HepG2 (cell line): ENCODE measurements around the gene MRPS2. TPM values are rescaled to one million over a fixed set of nuclear protein-coding genes. Genes with fewer than 3 reads are reported as not detected.

Experiments used
- ATAC-seq: fragments of 200-7000 bp; cut with Tn5 transposase; 3 replicates; pipeline ENCODE4 v1.9.1; 2020; ENCODE audit warnings: mild to moderate bottlenecking, moderate library complexity
- BruUV-seq: library from RNA; stranded (reverse); fragments of 400-500 nt; replicated peaks from 2 replicates; lab custom pipeline; 2021; lab: Mats Ljungman, UMichigan
- CTCF ChIA-PET: fragments of 300-600 bp; formaldehyde crosslinking; extraction: SDS; loops from one replicate; lab custom pipeline; 2021; ENCODE audit warnings: low total read pairs, inconsistent platforms, low intra/inter-chr PET ratio; lab: Yijun Ruan, JAX
- POLR2A ChIA-PET: fragments of 350-600 bp; sonication (Branson Sonifier 250); formaldehyde crosslinking; loops from one replicate; lab custom pipeline; 2020; ENCODE audit warnings: antibody characterized with exemption, inconsistent platforms; lab: Yijun Ruan, JAX
- DNase-seq: peaks from one replicate; pipeline ENCODE4 v3.0.0-alpha.2; 2015; ENCODE audit warnings: low spot score
- FAIRE-seq: peaks from 3 replicates; lab custom pipeline; 2011; peaks lifted over from hg19 to GRCh38; lab: Jason Lieb, UNC
- H2AFZ ChIP-seq: one replicate; pipeline ENCODE4 v1.6.1; 2011; ENCODE audit warnings: low read length, inconsistent platforms
- H3K27ac ChIP-seq: fragments of 300-600 bp; 3 replicates; pipeline ENCODE4 v1.8.0; 2011; ENCODE audit warnings: mixed run types, mild to moderate bottlenecking, mixed read lengths, low read length, inconsistent platforms; ENCODE audit not compliant: insufficient read depth; ENCODE audit errors: extremely low read length
- H3K27me3 ChIP-seq, 2 experiments: fragments of 200-600 bp in 1 of 2; 2 replicates in 1 of 2; 3 replicates in 1 of 2; pipeline versions ENCODE4 v1.6.0 to v1.8.0; 2011; ENCODE audit warnings: low read length in 2 of 2, mild to moderate bottlenecking in 2 of 2, moderate library complexity in 2 of 2, inconsistent platforms in 1 of 2; ENCODE audit not compliant: insufficient read depth in 2 of 2, control insufficient read depth in 1 of 2
- H3K36me3 ChIP-seq, 2 experiments: fragments of 200-600 bp in 1 of 2; replicated peaks in 1 of 2; 2 replicates in 1 of 2; 3 replicates in 1 of 2; pipeline versions ENCODE4 v1.5.1 to v1.8.0; 2011; ENCODE audit warnings: low read length in 2 of 2, inconsistent platforms in 1 of 2; ENCODE audit not compliant: insufficient read depth in 2 of 2, control insufficient read depth in 1 of 2
- H3K4me1 ChIP-seq: 2 replicates; pipeline ENCODE4 v1.5.1; 2012; ENCODE audit warnings: low read length, inconsistent platforms; ENCODE audit not compliant: insufficient read depth
- H3K4me2 ChIP-seq: 2 replicates; pipeline ENCODE4 v1.6.0; 2011; ENCODE audit warnings: low read depth, low read length, inconsistent platforms
- H3K4me3 ChIP-seq, 3 experiments: fragments of 200-600 bp in 1 of 3; sonication (generic), shearing (Covaris generic) in 1 of 3; replicated peaks in 1 of 3; 2 replicates each; pipeline ENCODE4 v1.5.1; 2011 to 2016; ENCODE audit warnings: low read length in 3 of 3, inconsistent platforms in 2 of 3, low read depth in 2 of 3, mild to moderate bottlenecking in 2 of 3, control low read depth in 1 of 3, mixed read lengths in 1 of 3; ENCODE audit not compliant: insufficient read depth in 1 of 3
- H3K79me2 ChIP-seq: one replicate; pipeline ENCODE4 v1.6.1; 2011; ENCODE audit warnings: low read length, inconsistent platforms; ENCODE audit not compliant: insufficient read depth
- H3K9ac ChIP-seq: 2 replicates; pipeline ENCODE4 v1.6.0; 2011; ENCODE audit warnings: mild to moderate bottlenecking, low read depth, low read length, inconsistent platforms; ENCODE audit not compliant: insufficient read depth
- H3K9me3 ChIP-seq: 2 replicates; pipeline ENCODE4 v1.5.1; 2012; ENCODE audit warnings: mild to moderate bottlenecking, low read length
- H4K20me1 ChIP-seq: 2 replicates; pipeline ENCODE4 v1.6.0; 2011; ENCODE audit warnings: inconsistent platforms, mild to moderate bottlenecking, low read length, moderate library complexity; ENCODE audit not compliant: insufficient read depth
- BCL3 ChIP-seq: sonication (generic); formaldehyde crosslinking; IDR thresholded peaks from 2 replicates; pipeline ENCODE4 v1.5.1; 2020; ENCODE audit warnings: mild to moderate bottlenecking, missing genetic modification reagents, moderate library complexity
- GABPA ChIP-seq, 2 experiments: IDR thresholded peaks; 2 replicates each; pipeline ENCODE4 v1.6.1; 2011 to 2016; ENCODE audit warnings: low read depth in 2 of 2, low read length in 1 of 2, missing biosample characterization in 1 of 2, missing genetic modification characterization in 1 of 2
- IKZF5 ChIP-seq: IDR thresholded peaks from 2 replicates; pipeline ENCODE4 v1.6.1; 2018; ENCODE audit warnings: missing genetic modification reagents, mild to moderate bottlenecking, missing compliant biosample characterization
- PAWR ChIP-seq: sonication (generic); formaldehyde crosslinking; IDR thresholded peaks from 2 replicates; pipeline ENCODE4 v1.4.0; 2020; ENCODE audit warnings: missing genetic modification reagents, mild to moderate bottlenecking, borderline replicate concordance
- RBM39 ChIP-seq: fragments of 200-400 bp; formaldehyde crosslinking; IDR thresholded peaks from one replicate; pipeline ENCODE4 v1.6.1; 2018; ENCODE audit warnings: antibody characterized with exemption, mild to moderate bottlenecking, low read depth, low read length; ENCODE audit not compliant: poor library complexity, severe bottlenecking
- SNAPC5 ChIP-seq: sonication (generic); formaldehyde crosslinking; IDR thresholded peaks from 2 replicates; pipeline ENCODE4 v1.8.1; 2023; ENCODE audit warnings: mild to moderate bottlenecking, missing genetic modification reagents, borderline replicate concordance
- TEAD2 ChIP-seq: sonication (generic); formaldehyde crosslinking; IDR thresholded peaks from 2 replicates; pipeline ENCODE4 v1.9.0; 2021; ENCODE audit warnings: missing genetic modification reagents
- XRCC5 ChIP-seq: fragments of 200-400 bp; formaldehyde crosslinking; optimal IDR thresholded peaks from 2 replicates; pipeline ENCODE3; 2017; ENCODE audit warnings: mild to moderate bottlenecking, low read length
- ZNF10 ChIP-seq: sonication (generic); formaldehyde crosslinking; IDR thresholded peaks from 2 replicates; pipeline ENCODE4 v1.4.0; 2020; ENCODE audit warnings: mild to moderate bottlenecking, low read depth, missing genetic modification reagents, borderline replicate concordance
- ZNF275 ChIP-seq: sonication (generic); formaldehyde crosslinking; IDR thresholded peaks from 2 replicates; pipeline ENCODE4 v1.8.0; 2022; ENCODE audit warnings: missing genetic modification reagents, mild to moderate bottlenecking, inconsistent platforms, borderline replicate concordance
- ZNF441 ChIP-seq: sonication (generic); formaldehyde crosslinking; IDR thresholded peaks from 2 replicates; pipeline ENCODE4 v1.7.0; 2021; ENCODE audit warnings: missing genetic modification reagents, borderline replicate concordance
- ZNF513 ChIP-seq: sonication (generic); formaldehyde crosslinking; conservative IDR thresholded peaks from 2 replicates; pipeline ENCODE4 v1.5.0; 2020; ENCODE audit warnings: missing genetic modification reagents
- ZNF549 ChIP-seq: sonication (generic); formaldehyde crosslinking; IDR thresholded peaks from 2 replicates; pipeline ENCODE4 v1.5.0; 2020; ENCODE audit warnings: missing genetic modification reagents
- ZSCAN22 ChIP-seq: sonication (generic); formaldehyde crosslinking; IDR thresholded peaks from 2 replicates; pipeline ENCODE4 v1.4.0; 2020; ENCODE audit warnings: mild to moderate bottlenecking, missing genetic modification reagents
- ZSCAN30 ChIP-seq: sonication (generic); formaldehyde crosslinking; IDR thresholded peaks from 2 replicates; pipeline ENCODE4 v1.5.0; 2020; ENCODE audit warnings: mild to moderate bottlenecking, missing genetic modification reagents
- WGBS: methylation state at CpG from one replicate; pipeline ENCODE4 v1.1.6; 2017; ENCODE audit warnings: low lambda C conversion rate; 5-methylcytosine and 5-hydroxymethylcytosine counted together
- in situ Hi-C: cut with HindIII; loops from 2 replicates; pipeline ENCODE4 v1.10.0; 2017; ENCODE audit warnings: low pct_unique_long_range_greater_than_20kb; ENCODE audit not compliant: extremely low pct_ligation_motif_present
- intact Hi-C: fragments of 100-400 bp; cut with micrococcal nuclease; formaldehyde crosslinking; loops from one replicate; pipeline ENCODE4 v1.10.0; 2022; ENCODE audit not compliant: unreplicated experiment
- polyA plus RNA-seq, 8 experiments: library from polyadenylated mRNA; depleted of rRNA in 3 of 8; stranded (reverse) in 7 of 8; unstranded in 1 of 8; fragments of >200 nt; fragmentation: Illumina TruSeq in 4 of 8; extraction: Trizol in 4 of 8; gene quantifications; 2 replicates each; pipeline versions ENCODE4 v1.2.1 to v1.2.3, GENCODE V29; 2011 to 2016; ENCODE audit warnings: low read depth in 4 of 8, missing spikeins in 1 of 8, mixed read lengths in 1 of 8; ENCODE audit not compliant: insufficient read depth in 1 of 8
- total RNA-seq, 5 experiments: library from RNA; depleted of rRNA; stranded (reverse); fragments of >200 nt; fragmentation: Illumina TruSeq; extraction: Trizol; gene quantifications; 2 replicates each; pipeline ENCODE4 v1.2.3, GENCODE V29; 2016; ENCODE audit warnings: low read depth in 1 of 5

MRPS2 gene
- total and polyA plus RNA-seq, 2 of the 13 experiments (the other 11 are each of a cell fraction or from before 2014, with no cell fraction given) = 44.4 to 86.7 TPM

- no peak for TF ChIP-seq BCL3 (CRISPR knock-in tag)
- no peak for TF ChIP-seq ZNF513 (CRISPR knock-in tag)
- TF ChIP-seq GABPA (IDR thresholded peaks at IDR 0.05; ENCODE audit: low read depth, low read length) = no peak
- no peak for TF ChIP-seq GABPA (CRISPR knock-in tag; IDR thresholded peaks at IDR 0.05; ENCODE audit: low read depth)
- TF ChIP-seq ZSCAN30 (CRISPR knock-in tag) = no peak
Observed at GRCh38 chr9:135522137-135522877, 21.8 kb downstream of the MRPS2 start (continued).

- Histone ChIP-seq H3K4me1 (peaks cover 9% of the 10 kb centered on the region), H4K20me1 (no peaks in the 10 kb centered on the region), H3K4me3 (no peak overlapping the region), H2AFZ (no peak overlapping the region), H3K27ac (no peak overlapping the region), H3K79me2 (no peaks in the 10 kb centered on the region), H3K36me3 (no peaks in the 10 kb centered on the region), H3K9me3 (no peaks in the 10 kb centered on the region), H3K9ac (no peak overlapping the region), H3K4me2 (no peak overlapping the region), H3K27me3 (peaks cover 8 to 50% of the 10 kb centered on the region in 2 experiments)
- intact Hi-C loops (no loop called here), in situ Hi-C loops (no loop called here)
- WGBS = 30% methylated on average over 7 of the region's 17 CpGs
- no TSS peak for BruUV-seq
- FAIRE-seq (no peak), ATAC-seq (no peak), DNase-seq (no peak)
- CTCF ChIA-PET = no interaction called here
- TF ChIP-seq IKZF5 (CRISPR knock-in tag) (no peak), TEAD2 (CRISPR knock-in tag) (no peak), ZNF10 (CRISPR knock-in tag) (no peak), RBM39 (no peak), ZSCAN22 (CRISPR knock-in tag) (no peak), XRCC5 (no peak), ZNF549 (CRISPR knock-in tag) (no peak), ZNF275 (no peak), PAWR (CRISPR knock-in tag) (no peak), ZNF441 (CRISPR knock-in tag) (no peak), SNAPC5 (CRISPR knock-in tag) (no peak)
- POLR2A ChIA-PET = no interaction called here
Observed at GRCh38 chr9:135522931-135523330, 22.4 kb downstream of the MRPS2 start.
